ENCODE measurements around the gene ATMIN. TPM values are rescaled to one million over a fixed set of nuclear protein-coding genes. Genes with fewer than 3 reads are reported as not detected.

ATMIN gene
- total and polyA plus RNA-seq, 2 of the 13 experiments (the other 11 are each of a cell fraction or from before 2014, with no cell fraction given): 34.6 to 60.4 TPM

DNA sequence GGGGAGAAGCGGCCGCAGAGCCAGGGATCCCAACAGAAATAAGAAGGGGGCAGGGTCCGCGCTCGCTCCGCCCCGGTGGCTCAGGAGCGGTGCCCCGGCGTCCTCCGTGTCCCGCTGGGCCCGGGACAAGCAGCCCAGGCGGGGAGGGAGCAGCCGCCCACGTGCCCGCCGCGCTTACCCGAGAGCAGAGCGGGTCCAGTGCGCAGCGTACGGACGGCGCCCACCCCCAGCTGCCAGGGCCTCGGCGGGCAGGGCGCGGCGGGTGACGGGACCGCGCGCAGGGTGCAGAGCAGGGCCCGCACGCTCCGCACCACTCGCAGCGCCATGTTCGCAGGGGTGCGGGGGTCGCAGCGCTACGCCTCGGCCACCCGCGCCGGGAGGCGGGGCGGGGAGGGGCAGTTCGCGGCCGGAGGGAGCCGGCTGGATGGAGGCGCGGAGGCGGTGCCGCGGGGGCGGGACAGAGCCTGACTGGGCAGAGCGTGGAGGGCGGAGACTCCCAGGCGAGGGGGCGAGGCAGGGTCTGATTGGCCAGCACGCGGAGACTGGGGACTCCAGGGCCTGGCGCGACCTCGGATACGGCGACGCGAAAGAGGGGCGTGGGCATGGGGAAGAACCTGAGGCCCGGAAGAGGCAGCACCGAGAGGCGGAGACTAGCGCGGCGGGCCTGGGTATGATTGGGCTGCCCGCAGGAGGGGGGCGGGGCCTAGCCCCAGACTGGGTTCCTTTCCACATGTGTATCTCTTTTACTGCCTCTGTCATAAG, 60.5 kb downstream of the ATMIN start, which contains the start of gene GCSH (continued):
- TF ChIP-seq HDAC6 (IDR thresholded peaks at IDR 0.05; ENCODE audit: low read depth, low read length) (no peak), CCAR2 (optimal IDR thresholded peaks at IDR 0.05; ENCODE audit: low read depth, low read length) (no peak), ETV5 (CRISPR knock-in tag; IDR thresholded peaks at IDR 0.05; ENCODE audit: borderline replicate concordance) (peak; percentile 14), DMAP1 (CRISPR knock-in tag; IDR thresholded peaks at IDR 0.05) (no peak), RFX5 (IDR thresholded peaks at IDR 0.05; ENCODE audit: low read depth, low read length) (0 out of 2 replicates have a peak, but pooled peaks have one; percentile 29), SP4 (CRISPR knock-in tag; IDR thresholded peaks at IDR 0.05) (peak; percentile 99), ZNF333 (CRISPR knock-in tag; IDR thresholded peaks at IDR 0.05; ENCODE audit: borderline replicate concordance) (no peak; the same call in 1 of the 2 replicates), AGO2 (optimal IDR thresholded peaks at IDR 0.05; ENCODE audit: low read depth, low read length) (peak; percentile 82), PHF5A (CRISPR knock-in tag; IDR thresholded peaks at IDR 0.05; ENCODE audit: low read depth, unreplicated experiment) (no peak), ZFP36L1 (CRISPR knock-in tag; IDR thresholded peaks at IDR 0.05) (peak; percentile 80; the same call in 1 of the 2 replicates), ZNF747 (CRISPR knock-in tag; IDR thresholded peaks at IDR 0.05; ENCODE audit: borderline replicate concordance) (no peak)
- TF ChIP-seq, protein P1, sequence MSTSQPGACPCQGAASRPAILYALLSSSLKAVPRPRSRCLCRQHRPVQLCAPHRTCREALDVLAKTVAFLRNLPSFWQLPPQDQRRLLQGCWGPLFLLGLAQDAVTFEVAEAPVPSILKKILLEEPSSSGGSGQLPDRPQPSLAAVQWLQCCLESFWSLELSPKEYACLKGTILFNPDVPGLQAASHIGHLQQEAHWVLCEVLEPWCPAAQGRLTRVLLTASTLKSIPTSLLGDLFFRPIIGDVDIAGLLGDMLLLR (CRISPR knock-in tag; IDR thresholded peaks at IDR 0.05): peak; percentile 93; the same call in 1 of the 2 replicates
- TF ChIP-seq, protein P2, sequence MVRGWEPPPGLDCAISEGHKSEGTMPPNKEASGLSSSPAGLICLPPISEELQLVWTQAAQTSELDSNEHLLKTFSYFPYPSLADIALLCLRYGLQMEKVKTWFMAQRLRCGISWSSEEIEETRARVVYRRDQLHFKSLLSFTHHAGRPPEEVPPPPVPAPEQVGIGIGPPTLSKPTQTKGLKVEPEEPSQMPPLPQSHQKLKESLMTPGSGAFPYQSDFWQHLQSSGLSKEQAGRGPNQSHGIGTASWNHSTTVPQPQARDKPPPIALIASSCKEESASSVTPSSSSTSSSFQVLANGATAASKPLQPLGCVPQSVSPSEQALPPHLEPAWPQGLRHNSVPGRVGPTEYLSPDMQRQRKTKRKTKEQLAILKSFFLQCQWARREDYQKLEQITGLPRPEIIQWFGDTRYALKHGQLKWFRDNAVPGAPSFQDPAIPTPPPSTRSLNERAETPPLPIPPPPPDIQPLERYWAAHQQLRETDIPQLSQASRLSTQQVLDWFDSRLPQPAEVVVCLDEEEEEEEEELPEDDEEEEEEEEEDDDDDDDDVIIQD (CRISPR knock-in tag; IDR thresholded peaks at IDR 0.05; ENCODE audit: low read depth): peak; percentile 90
- TF ChIP-seq, protein P3, sequence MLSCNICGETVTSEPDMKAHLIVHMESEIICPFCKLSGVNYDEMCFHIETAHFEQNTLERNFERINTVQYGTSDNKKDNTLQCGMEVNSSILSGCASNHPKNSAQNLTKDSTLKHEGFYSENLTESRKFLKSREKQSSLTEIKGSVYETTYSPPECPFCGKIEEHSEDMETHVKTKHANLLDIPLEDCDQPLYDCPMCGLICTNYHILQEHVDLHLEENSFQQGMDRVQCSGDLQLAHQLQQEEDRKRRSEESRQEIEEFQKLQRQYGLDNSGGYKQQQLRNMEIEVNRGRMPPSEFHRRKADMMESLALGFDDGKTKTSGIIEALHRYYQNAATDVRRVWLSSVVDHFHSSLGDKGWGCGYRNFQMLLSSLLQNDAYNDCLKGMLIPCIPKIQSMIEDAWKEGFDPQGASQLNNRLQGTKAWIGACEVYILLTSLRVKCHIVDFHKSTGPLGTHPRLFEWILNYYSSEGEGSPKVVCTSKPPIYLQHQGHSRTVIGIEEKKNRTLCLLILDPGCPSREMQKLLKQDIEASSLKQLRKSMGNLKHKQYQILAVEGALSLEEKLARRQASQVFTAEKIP (CRISPR knock-in tag; IDR thresholded peaks at IDR 0.05; ENCODE audit: borderline replicate concordance): no peak
- TF ChIP-seq, protein P4, sequence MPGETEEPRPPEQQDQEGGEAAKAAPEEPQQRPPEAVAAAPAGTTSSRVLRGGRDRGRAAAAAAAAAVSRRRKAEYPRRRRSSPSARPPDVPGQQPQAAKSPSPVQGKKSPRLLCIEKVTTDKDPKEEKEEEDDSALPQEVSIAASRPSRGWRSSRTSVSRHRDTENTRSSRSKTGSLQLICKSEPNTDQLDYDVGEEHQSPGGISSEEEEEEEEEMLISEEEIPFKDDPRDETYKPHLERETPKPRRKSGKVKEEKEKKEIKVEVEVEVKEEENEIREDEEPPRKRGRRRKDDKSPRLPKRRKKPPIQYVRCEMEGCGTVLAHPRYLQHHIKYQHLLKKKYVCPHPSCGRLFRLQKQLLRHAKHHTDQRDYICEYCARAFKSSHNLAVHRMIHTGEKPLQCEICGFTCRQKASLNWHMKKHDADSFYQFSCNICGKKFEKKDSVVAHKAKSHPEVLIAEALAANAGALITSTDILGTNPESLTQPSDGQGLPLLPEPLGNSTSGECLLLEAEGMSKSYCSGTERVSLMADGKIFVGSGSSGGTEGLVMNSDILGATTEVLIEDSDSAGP (CRISPR knock-in tag; IDR thresholded peaks at IDR 0.05; ENCODE audit: borderline replicate concordance): peak; percentile 80
- TF ChIP-seq, protein P5, sequence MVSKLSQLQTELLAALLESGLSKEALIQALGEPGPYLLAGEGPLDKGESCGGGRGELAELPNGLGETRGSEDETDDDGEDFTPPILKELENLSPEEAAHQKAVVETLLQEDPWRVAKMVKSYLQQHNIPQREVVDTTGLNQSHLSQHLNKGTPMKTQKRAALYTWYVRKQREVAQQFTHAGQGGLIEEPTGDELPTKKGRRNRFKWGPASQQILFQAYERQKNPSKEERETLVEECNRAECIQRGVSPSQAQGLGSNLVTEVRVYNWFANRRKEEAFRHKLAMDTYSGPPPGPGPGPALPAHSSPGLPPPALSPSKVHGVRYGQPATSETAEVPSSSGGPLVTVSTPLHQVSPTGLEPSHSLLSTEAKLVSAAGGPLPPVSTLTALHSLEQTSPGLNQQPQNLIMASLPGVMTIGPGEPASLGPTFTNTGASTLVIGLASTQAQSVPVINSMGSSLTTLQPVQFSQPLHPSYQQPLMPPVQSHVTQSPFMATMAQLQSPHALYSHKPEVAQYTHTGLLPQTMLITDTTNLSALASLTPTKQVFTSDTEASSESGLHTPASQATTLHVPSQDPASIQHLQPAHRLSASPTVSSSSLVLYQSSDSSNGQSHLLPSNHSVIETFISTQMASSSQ (IDR thresholded peaks at IDR 0.05; ENCODE audit: low read depth): no peak
- TF ChIP-seq, protein P5 (CRISPR knock-in tag; IDR thresholded peaks at IDR 0.05; ENCODE audit: borderline replicate concordance): peak; percentile 57
